SU-DHL-6 (cell line): ENCODE measurements around the gene NEURL4.

Experiments used
- CTCF ChIP-seq: fragments of 200-600 bp; sonication (generic); IDR thresholded peaks from one replicate; pipeline ENCODE4 v1.5.1; 2017; ENCODE audit warnings: antibody characterized with exemption, mild to moderate bottlenecking, low read length, moderate library complexity; ENCODE audit not compliant: insufficient read depth, poor library complexity, severe bottlenecking
- EZH2phosphoT487 ChIP-seq: fragments of 200-600 bp; sonication (generic), shearing (Covaris generic); conservative IDR thresholded peaks from 2 replicates; pipeline ENCODE4 v1.6.1; 2018; ENCODE audit warnings: mild to moderate bottlenecking, antibody characterized with exemption, low read length, moderate library complexity, mixed read lengths

DNA sequence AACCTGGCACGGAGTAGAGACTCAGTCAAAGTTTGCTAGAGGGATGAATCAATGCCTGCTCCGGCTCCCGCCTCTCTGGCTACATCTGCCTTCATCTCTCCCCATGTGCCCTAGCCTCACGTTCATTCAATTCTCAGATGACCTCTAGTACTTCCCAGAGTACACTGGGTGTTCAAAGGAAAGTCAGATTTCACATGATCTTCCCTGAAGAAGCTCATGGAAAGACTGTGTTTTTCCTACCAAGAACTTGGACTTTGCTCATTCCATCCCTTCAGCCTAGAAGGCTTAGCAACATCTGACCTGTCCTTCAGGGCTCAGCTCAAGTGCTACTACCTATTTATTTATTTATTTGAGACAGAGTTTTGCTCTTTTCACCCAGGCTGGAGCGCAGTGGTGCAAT is 40.7 kb upstream of the NEURL4 start:
- TF ChIP-seq CTCF (no peak), EZH2phosphoT487 (no peak)
